Stimulated activated CD8-positive, alpha-beta memory T cell treated with anti-CD3 and anti-CD28 coated beads, Interleukin-15, amount 100 ng/mL, for 24 hours (primary cell): ENCODE measurements around the gene COL23A1.

Source experiments
- DNase-seq: peaks from one replicate; pipeline ENCODE4 v3.0.0-alpha.2; 2020; ENCODE audit warnings: low read depth

Gene COL23A1

DNA sequence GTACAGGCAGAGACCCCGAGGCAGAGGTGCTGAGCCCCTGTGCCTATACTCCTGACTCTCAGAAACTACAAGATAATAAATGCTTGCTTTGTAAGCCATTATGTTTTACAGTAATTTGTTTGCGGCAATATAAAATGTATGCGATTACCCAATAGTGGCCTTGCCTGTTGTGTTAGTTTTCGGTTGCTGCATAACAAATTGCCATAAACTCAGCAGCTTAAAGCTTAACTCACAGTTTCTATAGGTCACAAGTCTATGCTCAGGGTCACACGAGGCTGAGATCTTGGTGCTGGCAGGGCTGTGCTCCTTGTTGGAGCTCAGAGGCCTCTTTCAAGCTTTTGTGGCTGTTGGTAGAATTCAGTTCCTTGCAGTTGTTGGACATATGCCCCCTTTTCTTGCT, 114.8 kb downstream of the COL23A1 start:
- DNase-seq: no peak

DNA sequence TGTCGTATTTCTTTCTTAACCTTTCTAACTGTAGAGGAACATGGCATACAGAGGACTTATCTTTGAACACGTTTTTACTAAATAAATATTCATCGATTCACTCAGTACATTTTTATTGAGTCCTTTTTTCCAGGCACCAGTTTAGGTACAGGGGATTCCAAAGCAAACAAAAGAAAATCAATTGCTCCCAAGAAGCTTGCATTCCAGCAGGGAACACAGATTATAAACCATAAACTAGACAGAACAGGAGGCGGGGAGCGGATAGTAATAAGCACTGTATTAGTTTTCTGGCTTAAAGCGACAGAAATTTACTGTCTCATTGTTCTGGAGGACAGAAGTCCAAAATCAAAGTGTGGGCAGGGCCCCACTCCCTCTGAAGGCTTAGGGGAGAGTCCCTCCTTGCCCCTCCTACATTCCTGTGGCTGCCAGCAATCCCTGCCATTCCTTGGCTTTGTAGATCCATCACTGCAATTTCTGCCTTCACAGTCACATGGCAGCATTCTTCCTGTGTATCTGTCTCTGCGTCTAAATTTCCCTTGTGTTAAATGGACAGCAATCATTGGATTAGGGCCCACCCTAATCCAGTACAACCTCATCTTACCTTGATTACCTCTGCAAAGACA, 115.5 kb downstream of the COL23A1 start:
- DNase-seq: no peak

DNA sequence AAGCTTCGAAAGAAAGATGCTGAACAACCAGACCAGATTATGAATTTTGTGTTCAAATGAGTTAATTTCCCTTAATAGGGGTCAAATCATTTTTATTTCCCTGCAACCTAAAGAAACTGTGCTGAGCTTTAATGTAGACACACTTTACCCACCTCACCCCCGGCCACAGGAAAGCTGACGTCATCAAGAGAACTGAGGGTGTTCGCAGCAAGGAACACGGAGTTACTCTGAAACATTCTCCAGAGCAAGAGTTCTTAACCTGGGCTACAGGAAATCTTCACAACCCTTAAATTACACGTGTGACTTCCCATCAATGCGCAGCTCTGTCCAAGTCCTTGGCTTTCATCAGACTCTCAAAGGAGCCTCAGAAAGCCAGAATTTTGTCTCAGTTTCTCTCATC, 116.3 kb downstream of the COL23A1 start:
- no peak for DNase-seq

DNA sequence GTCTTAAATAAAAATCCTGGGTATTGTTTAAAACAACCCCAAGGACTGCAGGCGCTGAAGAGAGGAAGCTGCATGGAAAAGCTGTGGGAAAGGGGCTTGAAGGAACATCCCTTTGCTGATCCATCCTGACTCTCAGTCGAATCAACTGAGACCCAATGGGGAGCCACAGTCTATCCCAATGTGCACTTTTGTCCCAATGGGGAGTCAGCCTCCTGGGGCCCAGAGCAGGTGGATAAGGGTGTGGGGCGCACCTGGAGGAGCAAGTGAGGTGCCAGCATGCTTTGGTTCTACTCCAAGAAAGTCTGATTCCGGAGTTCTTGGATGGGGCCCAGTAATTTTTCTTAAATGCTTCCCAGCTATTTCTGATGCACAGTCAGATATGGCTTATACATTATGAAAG, 118.1 kb downstream of the COL23A1 start:
- DNase-seq: no peak

DNA sequence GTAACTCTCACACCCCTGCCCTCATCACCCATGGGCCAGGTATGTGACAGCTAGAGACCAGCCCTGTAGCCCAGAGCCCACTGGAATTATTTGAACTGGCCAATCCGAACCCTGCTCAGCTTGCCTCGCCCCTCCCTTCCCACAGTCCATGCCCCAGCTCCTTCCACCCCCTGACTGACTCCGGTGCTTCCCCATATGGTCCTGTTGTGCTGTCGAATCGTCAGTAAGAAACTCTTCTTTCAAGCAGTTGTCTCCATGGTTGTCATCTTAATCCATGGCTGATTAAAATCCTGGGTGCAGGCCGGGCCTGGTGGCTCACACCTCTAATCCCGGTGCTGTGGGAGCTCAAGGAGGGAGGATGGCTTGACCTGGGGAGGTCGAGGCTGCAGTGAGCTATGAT, 118.5 kb downstream of the COL23A1 start:
- no peak for DNase-seq

DNA sequence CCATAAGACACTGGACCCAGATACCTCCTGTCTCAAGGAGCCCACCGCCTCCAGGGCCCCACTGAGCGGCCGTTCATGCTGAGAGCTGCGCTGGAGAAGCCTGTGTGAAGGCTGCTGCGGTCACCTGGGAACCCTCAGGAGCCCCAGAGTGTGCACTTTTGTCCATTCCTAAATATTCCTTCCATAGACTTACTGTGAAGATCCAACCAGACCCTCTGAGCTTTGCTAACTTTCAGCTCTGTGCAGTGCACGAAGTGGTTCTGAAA, 119.5 kb downstream of the COL23A1 start:
- no peak for DNase-seq

DNA sequence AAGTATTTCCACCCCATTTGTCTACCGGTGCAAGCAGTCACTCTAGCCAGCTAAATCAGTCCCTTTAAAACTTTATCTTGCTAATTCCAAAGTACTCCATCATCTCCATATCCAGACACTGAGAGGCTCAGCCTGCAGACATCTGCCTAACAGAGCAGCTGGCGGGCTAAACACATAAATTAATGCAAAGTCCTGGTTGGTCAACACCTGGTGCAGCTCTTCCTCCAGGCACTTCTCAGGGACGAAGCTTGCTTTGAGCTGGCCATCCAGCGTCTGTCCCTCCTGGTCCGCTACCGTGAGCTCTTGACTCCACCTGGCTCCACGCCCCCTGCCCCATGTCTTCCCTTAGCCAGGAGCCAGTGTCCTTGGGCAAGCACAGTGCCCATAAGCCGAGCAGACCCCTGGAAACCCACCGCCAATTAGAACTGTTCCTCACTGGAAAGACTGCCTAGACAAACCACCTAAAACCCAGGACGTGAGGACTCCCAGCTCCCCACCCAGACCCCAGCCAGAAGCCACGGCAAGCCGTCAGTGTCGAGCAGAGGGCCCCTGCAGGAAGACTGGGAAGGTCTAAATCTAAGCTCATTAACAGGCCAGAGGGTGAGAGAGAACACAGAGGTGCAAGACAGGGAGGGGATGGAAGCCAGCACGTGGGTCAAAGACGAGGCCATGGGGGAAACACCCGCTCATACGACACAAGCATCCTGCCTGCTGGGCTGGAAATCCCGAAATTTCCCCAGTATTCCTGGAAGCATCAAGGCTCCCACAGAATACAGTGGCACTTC, 120.0 kb downstream of the COL23A1 start:
- no peak for DNase-seq

DNA sequence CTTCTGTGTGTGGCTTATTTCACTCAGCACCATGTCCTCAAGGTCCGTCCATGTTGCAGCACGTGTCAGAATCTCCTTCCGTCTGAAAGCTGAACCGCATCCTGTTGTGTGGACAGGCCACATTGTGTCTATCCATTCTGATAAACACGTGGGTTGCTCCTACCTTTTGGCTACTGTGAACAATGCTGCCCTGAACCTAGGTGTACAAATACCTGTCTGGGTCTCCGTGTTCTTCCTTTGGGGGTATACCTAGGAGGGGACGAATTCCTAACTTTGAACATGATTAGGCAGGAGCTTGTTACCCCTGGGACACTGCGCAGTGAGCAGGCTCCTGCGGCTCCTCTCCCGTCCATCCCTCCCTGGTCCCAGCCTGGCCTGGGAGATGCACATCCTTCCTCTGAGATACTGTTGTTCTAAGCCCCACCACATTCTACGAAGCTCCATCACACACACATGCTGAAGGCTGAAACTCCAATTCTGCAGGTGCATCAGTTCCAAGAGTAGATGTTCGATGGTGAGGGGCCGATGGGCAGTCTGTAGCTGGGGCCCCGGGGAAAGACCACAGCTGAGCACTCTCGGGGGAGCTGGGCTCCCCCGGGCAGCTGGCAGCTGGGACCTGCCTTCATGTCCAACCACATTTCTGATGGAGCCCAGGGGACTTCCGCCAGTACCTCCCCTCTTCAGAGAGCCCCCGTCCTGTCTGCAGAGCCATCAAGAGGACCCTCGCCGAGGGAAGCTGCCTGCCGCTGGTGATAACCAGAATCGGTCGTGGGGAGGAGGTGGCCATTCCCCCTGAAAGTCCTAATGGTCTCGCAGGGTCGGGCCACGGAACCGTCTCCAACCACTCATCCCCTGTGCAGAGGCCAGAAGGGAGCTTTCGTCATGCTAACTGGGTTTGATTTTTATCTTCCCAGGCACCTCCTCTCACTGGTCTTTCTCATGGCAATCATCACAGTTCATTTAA, 120.9 kb downstream of the COL23A1 start:
- no peak for DNase-seq

DNA sequence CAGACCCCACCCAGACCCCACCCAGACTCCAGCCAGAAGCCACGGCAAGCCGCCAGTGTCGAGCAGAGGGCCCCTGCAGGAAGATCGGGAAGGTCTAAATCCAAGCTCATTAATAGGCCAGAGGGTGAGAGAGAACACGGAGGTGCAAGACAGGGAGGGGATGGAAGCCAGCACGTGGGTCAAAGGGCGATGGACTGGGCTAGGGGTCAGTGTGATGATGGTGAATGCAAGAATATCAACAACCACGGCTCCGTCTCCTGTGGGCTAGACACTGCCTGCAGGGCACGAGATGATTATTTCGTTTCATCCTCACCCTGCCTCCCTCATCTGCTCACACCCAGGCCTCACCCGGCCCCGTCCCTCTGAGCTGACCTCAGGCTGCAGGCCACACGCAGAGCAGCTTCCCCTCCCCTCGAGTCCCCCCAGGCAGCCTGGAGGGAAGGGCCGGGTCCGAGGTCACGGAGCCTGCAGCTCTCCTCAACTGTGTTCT, 122.0 kb downstream of the COL23A1 start:
- no peak for DNase-seq

DNA sequence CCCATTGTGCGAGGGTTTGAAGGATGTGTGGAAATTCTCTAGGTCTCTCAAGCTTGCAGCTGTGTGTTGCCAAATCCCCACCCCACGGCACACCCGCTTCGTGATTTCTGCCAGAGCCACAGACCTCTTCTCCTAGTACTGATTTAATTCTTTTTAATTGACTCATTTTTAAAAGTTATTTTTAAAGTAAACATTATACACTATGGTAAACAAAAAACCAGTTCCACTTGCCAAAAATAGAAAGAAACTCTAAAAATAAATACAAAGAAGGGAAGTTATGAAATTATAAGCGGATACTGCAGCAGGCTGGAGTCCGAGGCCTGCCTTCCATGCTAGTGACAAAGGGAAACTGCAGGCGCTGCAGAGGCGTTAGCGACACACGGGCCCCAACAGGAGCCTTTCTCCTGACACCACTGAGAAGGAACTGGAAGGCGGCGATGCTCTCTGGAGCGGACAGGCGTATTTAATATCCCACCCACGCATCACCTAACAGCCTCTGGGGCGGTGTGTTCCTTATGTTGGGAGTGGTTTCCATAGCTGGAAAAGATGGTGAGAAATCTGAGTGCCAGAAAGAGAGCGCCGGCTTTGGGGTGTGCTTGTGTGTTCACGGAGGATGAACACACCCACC, 122.5 kb downstream of the COL23A1 start:
- DNase-seq: no peak

DNA sequence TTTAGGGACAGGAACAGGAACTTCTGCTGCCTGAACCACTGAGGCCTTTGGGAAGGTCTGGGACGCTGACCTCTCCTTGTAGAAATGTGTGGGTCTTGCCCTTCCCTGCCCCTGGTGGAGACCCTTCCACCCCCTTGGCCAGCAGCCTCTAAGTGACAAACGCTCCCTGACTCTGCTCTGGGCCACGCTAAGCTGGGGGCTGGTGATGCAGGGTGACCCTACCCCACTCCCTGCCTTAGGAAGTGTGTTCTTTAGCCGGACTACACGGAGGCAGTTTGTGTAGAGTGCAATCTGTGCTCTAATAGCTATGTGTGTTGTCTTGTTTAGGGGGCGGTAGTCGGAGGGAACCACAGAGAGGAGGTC, 123.0 kb downstream of the COL23A1 start:
- DNase-seq: no peak

DNA sequence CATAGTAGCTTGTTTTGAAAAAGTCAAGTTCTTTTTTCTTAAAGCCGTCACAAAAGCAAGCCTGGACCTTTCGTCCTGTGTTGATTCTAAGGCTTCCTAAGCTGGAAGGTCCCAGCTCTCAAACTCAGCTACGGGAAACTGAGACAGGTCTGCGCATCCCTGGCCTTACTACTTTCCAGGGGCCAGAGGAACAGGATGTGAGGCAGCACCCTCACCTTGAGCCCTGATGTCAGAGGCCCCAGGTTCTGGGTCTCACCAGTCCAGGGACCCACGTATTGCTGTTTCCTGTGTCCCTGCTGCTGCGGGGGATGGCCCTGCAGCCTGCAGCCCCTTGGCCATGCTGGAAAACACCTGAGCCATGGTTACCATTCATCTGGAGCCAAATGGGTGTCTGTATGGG, 123.9 kb downstream of the COL23A1 start:
- no peak for DNase-seq

DNA sequence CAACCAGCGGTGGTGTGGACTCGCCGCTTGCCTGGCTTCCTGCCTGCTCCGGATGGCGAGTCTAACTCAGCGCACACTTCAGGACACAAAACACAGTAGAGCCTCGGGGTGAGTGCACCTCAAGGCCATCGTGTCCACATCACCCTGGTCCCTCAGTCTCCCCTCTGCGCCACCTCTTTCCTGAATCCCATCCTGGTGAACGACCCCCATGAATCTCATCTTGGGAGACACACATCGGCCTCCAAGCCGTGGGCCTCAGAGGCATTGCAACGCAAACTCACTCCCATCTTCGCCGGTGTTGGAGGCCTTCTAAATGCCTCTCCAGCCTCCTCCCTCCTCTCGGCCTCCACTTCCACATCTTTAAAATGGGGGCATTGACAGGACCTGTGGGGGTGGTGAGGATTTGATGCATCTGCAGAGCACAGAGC, 124.3 kb downstream of the COL23A1 start:
- DNase-seq: no peak

DNA sequence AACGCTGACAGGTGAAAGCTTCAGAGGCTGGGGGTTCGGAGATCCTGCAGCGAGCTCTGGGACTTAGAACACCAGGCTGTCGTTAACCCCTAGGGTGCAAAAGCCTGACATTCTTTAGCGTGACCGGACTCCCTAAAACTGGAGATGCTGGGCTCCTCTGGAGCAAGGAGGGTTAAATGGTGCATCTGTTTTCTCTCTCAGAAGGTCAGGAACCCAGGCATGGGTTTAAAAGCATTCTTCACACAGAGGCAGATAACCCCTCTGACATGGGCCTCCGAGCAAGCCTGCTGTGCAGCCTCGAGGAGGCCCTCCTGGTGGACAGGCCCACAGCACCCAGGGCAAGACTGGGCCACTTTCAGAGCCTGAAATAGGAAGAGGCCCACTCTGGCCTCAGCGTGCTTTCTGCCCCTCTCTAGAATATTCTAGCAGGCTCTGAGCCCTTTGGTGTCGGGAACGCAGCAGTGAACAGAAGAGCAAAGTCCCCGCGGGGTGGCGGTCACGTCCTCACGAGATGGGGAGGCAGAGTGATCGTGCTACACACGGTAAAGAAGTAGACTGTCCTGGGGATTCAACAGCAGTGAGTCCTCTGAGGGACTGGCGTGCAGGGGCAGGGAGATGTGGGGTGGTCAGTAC, 124.8 kb downstream of the COL23A1 start:
- no peak for DNase-seq

DNA sequence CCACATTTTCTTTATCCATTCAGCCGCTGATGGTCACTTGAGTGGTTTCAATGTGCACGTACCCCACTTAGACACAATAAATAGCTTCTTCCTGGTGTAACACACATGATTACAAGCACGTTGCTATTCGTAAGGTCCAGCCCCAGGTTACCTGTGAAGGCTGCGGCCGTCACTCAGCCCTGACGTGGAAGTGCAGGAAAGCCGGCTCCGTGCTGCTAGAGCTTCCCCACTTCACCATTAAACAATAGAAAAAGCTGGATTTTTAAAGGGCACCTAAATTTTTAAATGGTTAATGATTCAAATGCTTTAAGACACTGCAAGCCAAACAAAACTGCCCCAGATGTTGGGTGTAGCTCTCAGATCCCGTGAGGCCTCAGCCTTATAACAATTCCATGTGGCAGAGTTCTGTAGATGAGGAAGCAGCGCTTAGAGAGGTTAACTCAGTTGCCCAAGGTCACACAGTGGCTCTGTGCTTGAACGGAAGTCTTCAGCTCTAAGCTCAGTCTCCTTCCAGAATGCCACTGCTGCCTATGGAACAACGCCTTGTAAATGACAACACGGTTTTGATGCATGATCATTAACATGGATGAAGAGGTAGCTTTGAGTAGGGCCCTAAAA, 125.7 kb downstream of the COL23A1 start:
- DNase-seq: no peak

DNA sequence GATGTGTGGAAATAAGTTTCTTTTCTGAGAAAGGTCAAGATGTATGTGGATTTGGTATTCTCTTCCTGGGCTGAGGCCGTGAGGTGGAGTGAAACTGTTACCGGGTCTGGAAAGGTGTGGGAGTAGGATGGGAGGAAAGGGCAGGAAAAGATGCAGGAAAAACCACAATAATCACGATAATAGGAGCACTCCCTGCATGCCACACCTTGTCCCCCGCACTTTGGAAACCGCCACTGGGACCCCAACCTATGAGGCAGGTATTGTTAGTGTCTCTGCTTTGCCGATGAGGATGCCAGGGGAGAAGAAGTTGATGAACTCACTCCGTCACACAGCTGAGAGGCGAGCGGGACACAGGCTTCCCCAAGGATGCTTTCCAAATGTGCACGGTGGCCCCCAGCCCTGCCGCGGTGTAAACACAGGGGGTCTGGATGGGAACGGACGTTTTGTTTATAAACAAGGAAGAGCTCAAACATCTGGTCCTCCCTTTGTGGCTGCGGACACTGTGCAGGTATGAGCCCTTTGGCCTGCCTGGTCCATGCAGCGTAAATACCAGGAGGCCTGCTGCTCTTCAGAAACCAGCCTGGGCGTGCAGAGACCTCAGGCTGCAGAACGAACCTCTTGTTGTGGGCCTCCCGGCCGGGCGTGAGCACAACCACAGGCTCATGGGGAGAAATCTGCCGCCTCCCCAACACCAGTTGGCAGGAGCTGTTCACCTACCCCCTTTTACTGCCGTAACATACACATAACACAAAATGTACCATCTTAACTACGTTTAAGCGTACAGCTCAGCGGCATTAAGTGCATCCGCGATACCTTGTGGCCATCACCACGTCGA, 126.7 kb downstream of the COL23A1 start:
- no peak for DNase-seq

DNA sequence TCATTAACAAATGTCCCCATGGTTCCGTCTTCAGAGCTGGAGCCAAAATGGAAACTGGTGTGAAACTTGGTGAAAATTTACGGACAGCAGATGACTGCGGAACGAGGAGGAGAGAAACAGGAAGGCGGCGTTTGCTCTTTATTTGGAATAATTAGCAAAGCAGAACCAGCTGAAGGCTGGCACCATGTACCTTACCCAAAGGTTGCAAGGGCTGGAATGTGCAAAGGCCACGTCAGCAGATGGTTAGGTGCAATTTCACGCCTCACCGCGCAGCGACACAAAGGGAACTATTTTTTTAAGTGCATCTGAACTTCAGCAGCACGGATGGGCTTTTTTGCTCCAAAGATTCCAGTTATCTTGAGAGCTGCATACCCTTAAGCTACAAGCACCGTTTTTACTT, 127.4 kb downstream of the COL23A1 start:
- no peak for DNase-seq

DNA sequence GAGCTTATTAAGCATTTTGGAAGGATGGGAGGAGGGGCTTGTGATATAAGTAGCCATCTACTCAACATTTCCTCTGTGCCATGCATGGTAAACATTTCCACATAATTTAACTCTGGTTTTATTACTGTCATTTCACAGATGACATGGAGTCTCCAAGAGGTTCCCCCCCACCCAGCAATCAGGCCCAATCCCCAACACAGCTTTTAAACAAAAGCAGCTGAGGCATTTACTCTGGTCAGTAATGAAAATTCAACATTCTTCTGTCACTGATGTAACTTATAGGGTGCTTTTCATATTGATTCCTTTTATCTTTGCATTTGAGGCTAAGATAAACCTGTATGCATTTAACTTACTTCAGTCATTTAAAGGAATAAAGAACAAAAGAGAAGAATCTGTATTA, 128.1 kb downstream of the COL23A1 start:
- DNase-seq: no peak

DNA sequence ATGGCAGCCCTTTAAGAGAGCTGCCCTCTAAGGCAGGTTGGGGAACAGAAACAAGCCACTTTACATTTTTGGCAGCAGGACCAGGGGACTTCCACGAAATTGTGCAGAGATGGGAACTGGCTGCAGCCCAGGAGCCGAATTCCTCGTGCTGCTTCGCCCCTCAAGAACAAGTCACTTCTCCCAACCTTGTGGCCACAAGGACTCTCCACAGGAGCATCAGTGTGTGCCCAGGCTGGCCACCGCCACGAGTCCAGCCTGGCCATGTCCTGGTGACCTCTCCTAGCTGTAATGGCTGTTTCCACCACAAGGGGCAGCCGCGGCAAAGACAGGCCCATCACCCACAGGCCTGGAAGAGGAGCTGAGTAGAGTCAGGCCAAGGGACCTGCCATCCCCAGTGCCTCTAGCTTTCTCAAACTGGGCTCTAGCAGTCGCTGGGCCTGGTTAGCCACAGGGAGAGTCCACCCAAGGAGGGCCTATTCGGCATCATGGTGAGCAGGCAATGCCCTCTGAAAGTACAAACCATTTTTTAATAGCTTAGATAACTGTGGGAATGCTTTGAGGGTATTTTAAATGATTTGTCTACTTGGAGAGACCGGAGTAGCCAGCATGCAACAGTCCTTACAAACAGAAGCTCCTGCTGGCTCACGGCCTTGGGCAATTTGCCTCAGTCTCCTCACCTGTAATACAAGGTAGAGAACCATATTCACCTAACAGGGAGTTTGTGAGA, 129.0 kb downstream of the COL23A1 start:
- DNase-seq: no peak

DNA sequence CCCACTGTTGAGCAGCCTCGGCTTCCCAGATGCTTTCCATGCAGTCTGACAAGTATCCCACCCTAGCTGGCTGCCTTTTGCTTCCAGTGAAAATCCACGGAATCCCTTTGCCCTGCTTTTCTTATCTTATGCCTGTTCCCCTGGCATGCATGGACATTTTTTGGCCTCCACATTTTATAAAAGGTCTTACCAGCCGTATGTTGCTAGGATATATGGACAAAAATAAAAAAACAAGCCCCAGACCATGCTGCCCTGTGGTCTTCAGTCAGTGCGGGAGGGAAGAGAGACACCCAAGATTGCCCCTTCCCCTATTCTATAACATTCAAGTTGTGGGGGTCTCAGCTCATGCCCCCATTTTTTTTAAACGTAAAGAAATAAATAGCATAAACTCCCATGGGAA, 129.6 kb downstream of the COL23A1 start:
- DNase-seq: no peak
